MCF 10A (cell line): ENCODE data around the gene SLC47A2. TPM values are rescaled to one million over a fixed set of nuclear protein-coding genes. Genes with fewer than 3 reads are reported as not detected.

Experiments used
- BruUV-seq: library from RNA; stranded (reverse); fragments of 400-500 nt; replicated peaks from 2 replicates; lab custom pipeline; 2021; lab: Mats Ljungman, UMichigan
- CTCF ChIA-PET: fragments of 300-600 bp; sonication (Branson Sonifier 250); formaldehyde crosslinking; extraction: SDS; loops from one replicate; lab custom pipeline; 2021; ENCODE audit warnings: antibody characterized with exemption, inconsistent platforms; lab: Yijun Ruan, JAX
- POLR2A ChIA-PET: fragments of 300-600, 350-650 bp; sonication (Branson Sonifier 250); formaldehyde crosslinking; extraction: SDS; loops from one replicate; lab custom pipeline; 2020; ENCODE audit warnings: antibody characterized with exemption, inconsistent platforms; lab: Yijun Ruan, JAX
- DNase-seq: peaks from one replicate; pipeline ENCODE4 v3.0.0-alpha.2; 2018; ENCODE audit not compliant: unreplicated experiment
- H3K27ac Mint-ChIP-seq: one replicate; pipeline ENCODE4 v1.8.0; 2022; ENCODE audit warnings: mild to moderate bottlenecking, low read depth, mixed read lengths; ENCODE audit not compliant: unreplicated experiment
- H3K27me3 Mint-ChIP-seq: one replicate; pipeline ENCODE4 v1.8.0; 2022; ENCODE audit warnings: mixed read lengths; ENCODE audit not compliant: insufficient read depth, unreplicated experiment
- H3K36me3 Mint-ChIP-seq: one replicate; pipeline ENCODE4 v1.8.0; 2022; ENCODE audit warnings: mild to moderate bottlenecking, moderate library complexity, mixed read lengths; ENCODE audit not compliant: insufficient read depth, unreplicated experiment
- H3K4me1 Mint-ChIP-seq: one replicate; pipeline ENCODE4 v1.8.0; 2022; ENCODE audit warnings: mixed read lengths; ENCODE audit not compliant: insufficient read depth, unreplicated experiment
- H3K4me3 Mint-ChIP-seq: one replicate; pipeline ENCODE4 v1.8.0; 2022; ENCODE audit warnings: mild to moderate bottlenecking, moderate library complexity, mixed read lengths; ENCODE audit not compliant: unreplicated experiment
- H3K9me3 Mint-ChIP-seq: one replicate; pipeline ENCODE4 v1.8.0; 2022; ENCODE audit warnings: mixed read lengths; ENCODE audit not compliant: unreplicated experiment
- CTCF ChIP-seq: fragments of 200-600 bp; IDR thresholded peaks from one replicate; pipeline ENCODE4 v1.8.0; 2022; ENCODE audit warnings: antibody characterized with exemption, mild to moderate bottlenecking; ENCODE audit not compliant: unreplicated experiment
- intact Hi-C: fragments of 100-400 bp; cut with micrococcal nuclease; formaldehyde crosslinking; loops from 2 replicates; pipeline ENCODE4 v1.14.1; 2022
- total RNA-seq: library from RNA; stranded (reverse); gene quantifications from 2 replicates; pipeline ENCODE4 v1.2.3, GENCODE V29; 2022

Gene SLC47A2
- total RNA-seq, 1 experiment from 2014 or later: 0.54 TPM

GRCh38 chr17:19723964-19724363 lies 7.6 kb upstream of the SLC47A2 start:
- TF ChIP-seq CTCF: no peak
- BruUV-seq: TSS peak; percentile 66
- H3K36me3 Mint-ChIP-seq: peaks cover 8% of the 10 kb centered on the region
- no peaks in the 10 kb centered on the region for H3K27me3 Mint-ChIP-seq
- intact Hi-C loops: no loop called here
- ChIA-PET POLR2A (interaction anchor here (0.7 to 13.1 kb wide), 9 partner anchors 9 to 977 kb away, joined by 3 to 340 read pairs (median 4); partner anchors contain the start of genes ALDH3A1 and ALDH3A2), CTCF (interaction anchor here (0.5 to 1.6 kb wide), 5 partner anchors 24 to 210 kb away, joined by 3 to 5 read pairs (median 3); partner anchors contain the start of gene ALDH3A1)
- peak overlapping the region; percentile 57 for H3K4me3 Mint-ChIP-seq
- peaks cover 60% of the 10 kb centered on the region for H3K4me1 Mint-ChIP-seq
- no peaks in the 10 kb centered on the region for H3K9me3 Mint-ChIP-seq
- peak; percentile 94 for DNase-seq
- peak overlapping the region; percentile 88 for H3K27ac Mint-ChIP-seq

GRCh38 chr17:19720631-19721426 lies 4.4 kb upstream of the SLC47A2 start:
- BruUV-seq: no TSS peak
- intact Hi-C loops: no loop called here
- peak overlapping the region; percentile 29 for H3K4me3 Mint-ChIP-seq
- ChIA-PET POLR2A (interaction anchor here (0.6 to 13.1 kb wide), 11 partner anchors 7 to 72 kb away, joined by 3 to 340 read pairs (median 4); partner anchors contain the start of genes ALDH3A1 and ALDH3A2), CTCF (interaction anchor here (0.6 to 3.8 kb wide), 14 partner anchors 10 to 273 kb away, joined by 3 to 40 read pairs (median 4); no protein-coding TSS in a partner anchor)
- DNase-seq: peak; percentile 92
- no peaks in the 10 kb centered on the region for H3K36me3 Mint-ChIP-seq
- no peaks in the 10 kb centered on the region for H3K27me3 Mint-ChIP-seq
- H3K9me3 Mint-ChIP-seq: no peaks in the 10 kb centered on the region
- no peak for TF ChIP-seq CTCF
- peak overlapping the region; percentile 12 for H3K27ac Mint-ChIP-seq
- peaks cover 50% of the 10 kb centered on the region for H3K4me1 Mint-ChIP-seq

- Mint-ChIP-seq H3K36me3 (no peaks in the 10 kb centered on the region), H3K4me3 (no peak overlapping the region), H3K27ac (no peak overlapping the region), H3K9me3 (no peaks in the 10 kb centered on the region), H3K4me1 (peaks cover 43% of the 10 kb centered on the region), H3K27me3 (no peaks in the 10 kb centered on the region)
- no TSS peak for BruUV-seq
- no peak for DNase-seq
- POLR2A ChIA-PET: interaction anchor here (0.6 to 13.1 kb wide), 8 partner anchors 8 to 72 kb away, joined by 3 to 340 read pairs (median 16); partner anchors contain the start of genes ALDH3A1 and ALDH3A2
- CTCF ChIA-PET: interaction anchor here (0.5 to 3.8 kb wide), 12 partner anchors 23 to 357 kb away, joined by 3 to 40 read pairs (median 6); partner anchors contain the start of gene MAPK7
- no peak for TF ChIP-seq CTCF
- intact Hi-C loops: no loop called here
Measured at GRCh38 chr17:19720210-19720475, 3.8 kb upstream of the SLC47A2 start.
